Endothelial cell of umbilical vein (primary cell): ENCODE results near the gene C17orf67. TPM values are rescaled to one million over a fixed set of nuclear protein-coding genes. Genes with fewer than 3 reads are reported as not detected.

Experiments
- BruUV-seq: library from RNA; stranded (reverse); fragments of 400-500 nt; replicated peaks from 2 replicates; lab custom pipeline; 2021; lab: Mats Ljungman, UMichigan
- CTCF ChIA-PET: fragments of 300-600, 350-600 bp; sonication (Branson Sonifier 250); formaldehyde crosslinking; loops from one replicate; lab custom pipeline; 2021; ENCODE audit warnings: antibody characterized with exemption, inconsistent platforms; lab: Charles Lee
- POLR2A ChIA-PET: fragments of 300-600, 350-600 bp; sonication (Branson Sonifier 250); formaldehyde crosslinking; loops from one replicate; lab custom pipeline; 2021; ENCODE audit warnings: antibody characterized with exemption, inconsistent platforms; lab: Charles Lee
- DNase-seq: peaks from one replicate; pipeline ENCODE4 v3.0.0-alpha.2; 2011; ENCODE audit warnings: low read depth, low spot score
- FAIRE-seq: peaks from 2 replicates; lab custom pipeline; 2011; peaks lifted over from hg19 to GRCh38; lab: Jason Lieb, UNC
- H2AFZ ChIP-seq: 2 replicates; pipeline ENCODE4 v1.6.0; 2012; ENCODE audit warnings: low read depth, low read length, control low read depth, inconsistent platforms
- H3K27ac ChIP-seq: 2 replicates; pipeline ENCODE4 v1.5.1; 2011; ENCODE audit warnings: low read depth, mild to moderate bottlenecking, control low read depth, low read length, moderate library complexity; ENCODE audit not compliant: insufficient read depth
- H3K27me3 ChIP-seq, 2 experiments: 2 replicates each; pipeline versions ENCODE4 v1.6.0 to v1.6.1; 2011; ENCODE audit warnings: low read length in 2 of 2, mixed read lengths in 1 of 2; ENCODE audit not compliant: control insufficient read depth in 2 of 2, insufficient read depth in 2 of 2
- H3K36me3 ChIP-seq, 2 experiments: 2 replicates in 1 of 2; 3 replicates in 1 of 2; pipeline ENCODE4 v1.5.1; 2011; ENCODE audit warnings: low read length in 2 of 2, mild to moderate bottlenecking in 1 of 2, moderate library complexity in 1 of 2; ENCODE audit not compliant: control insufficient read depth in 2 of 2, insufficient read depth in 2 of 2; ENCODE audit errors: extremely low read depth in 1 of 2
- H3K4me1 ChIP-seq: 3 replicates; pipeline ENCODE4 v1.5.1; 2011; ENCODE audit warnings: mild to moderate bottlenecking, low read length; ENCODE audit not compliant: control insufficient read depth, insufficient read depth; ENCODE audit errors: extremely low read depth
- H3K4me2 ChIP-seq: 2 replicates; pipeline ENCODE4 v1.6.1; 2011; ENCODE audit warnings: low read length, control low read depth, mixed read lengths; ENCODE audit not compliant: insufficient read depth
- H3K4me3 ChIP-seq, 3 experiments: fragments of 200-600 bp in 1 of 3; sonication (generic), shearing (Covaris generic) in 1 of 3; replicated peaks in 1 of 3; 2 replicates each; pipeline ENCODE4 v1.5.1; 2011 to 2016; ENCODE audit warnings: control low read depth in 3 of 3, low read length in 3 of 3, mild to moderate bottlenecking in 2 of 3, inconsistent platforms in 1 of 3, low read depth in 1 of 3, moderate library complexity in 1 of 3; ENCODE audit not compliant: insufficient read depth in 1 of 3
- H3K79me2 ChIP-seq: 2 replicates; pipeline ENCODE4 v1.6.0; 2012; ENCODE audit warnings: low read length, inconsistent platforms; ENCODE audit not compliant: control insufficient read depth, insufficient read depth
- H3K9ac ChIP-seq: replicated peaks from 2 replicates; pipeline ENCODE3; 2011; ENCODE audit warnings: low read length, control low read depth; ENCODE audit not compliant: insufficient read depth; ENCODE audit errors: extremely low read depth
- H3K9me1 ChIP-seq: replicated peaks from 3 replicates; pipeline ENCODE4 v1.6.0; 2011; ENCODE audit warnings: mild to moderate bottlenecking, low read length; ENCODE audit not compliant: control insufficient read depth, insufficient read depth; ENCODE audit errors: extremely low read depth
- H3K9me3 ChIP-seq: replicated peaks from 2 replicates; pipeline ENCODE4 v1.5.1; 2012; ENCODE audit warnings: low read length, inconsistent platforms; ENCODE audit not compliant: control insufficient read depth, insufficient read depth
- H4K20me1 ChIP-seq: replicated peaks from 2 replicates; pipeline ENCODE3; 2011; ENCODE audit warnings: mild to moderate bottlenecking, low read length; ENCODE audit not compliant: control insufficient read depth, insufficient read depth; ENCODE audit errors: extremely low read depth
- CTCF ChIP-seq, 2 donors: IDR thresholded peaks; 1 replicate in 1 of 2; 2 replicates in 1 of 2; pipeline ENCODE4 v1.5.1; 2011; ENCODE audit warnings: low read length in 2 of 2, mild to moderate bottlenecking in 2 of 2, moderate library complexity in 2 of 2, control low read depth in 1 of 2, inconsistent platforms in 1 of 2, low read depth in 1 of 2; ENCODE audit not compliant: insufficient read depth in 1 of 2; ENCODE audit errors: extremely low read depth in 1 of 2
- EZH2 ChIP-seq: IDR thresholded peaks from 2 replicates; pipeline ENCODE4 v1.6.1; 2012; ENCODE audit warnings: borderline replicate concordance, low read depth, mild to moderate bottlenecking, moderate library complexity, low read length, inconsistent platforms; ENCODE audit not compliant: severe bottlenecking
- FOS ChIP-seq: IDR thresholded peaks from 2 replicates; pipeline ENCODE4 v1.6.1; 2011; ENCODE audit warnings: mild to moderate bottlenecking, low read length, moderate library complexity, borderline replicate concordance; ENCODE audit not compliant: insufficient read depth
- GATA2 ChIP-seq: IDR thresholded peaks from 2 replicates; pipeline ENCODE4 v1.7.0; 2011; ENCODE audit warnings: low read depth, mild to moderate bottlenecking, moderate library complexity, mixed read lengths, low read length; ENCODE audit not compliant: insufficient read length, insufficient read depth
- JUN ChIP-seq: IDR thresholded peaks from 2 replicates; pipeline ENCODE4 v1.6.1; 2011; ENCODE audit warnings: borderline replicate concordance, low read depth; ENCODE audit not compliant: insufficient read length, insufficient read depth
- MAX ChIP-seq: IDR thresholded peaks from 2 replicates; pipeline ENCODE4 v1.6.1; 2011; ENCODE audit not compliant: insufficient read depth, insufficient read length
- MYC ChIP-seq: IDR thresholded peaks from one replicate; pipeline ENCODE4 v1.6.1; 2011; ENCODE audit warnings: mild to moderate bottlenecking, low read depth, low read length
- POLR2A ChIP-seq: IDR thresholded peaks from 2 replicates; pipeline ENCODE4 v1.6.1; 2012; ENCODE audit warnings: low read depth, mild to moderate bottlenecking, control low read depth, low read length
- POLR2AphosphoS5 ChIP-seq: IDR thresholded peaks from 2 replicates; pipeline ENCODE4 v1.6.1; 2012; ENCODE audit warnings: low read depth, mild to moderate bottlenecking, control low read depth, low read length, moderate library complexity; ENCODE audit not compliant: insufficient read depth
- dilution Hi-C: fragments of 300-500 bp; cut with MboI; formaldehyde crosslinking; loops from one replicate; pipeline ENCODE4 v1.15.0; 2019; ENCODE audit warnings: low sequenced_read_pairs; ENCODE audit not compliant: extremely low pct_ligation_motif_present
- intact Hi-C: fragments of 100-400 bp; cut with micrococcal nuclease; formaldehyde crosslinking; loops from one replicate; pipeline ENCODE4 v1.10.0; 2022
- polyA plus RNA-seq, 4 experiments: library from polyadenylated mRNA; depleted of rRNA in 3 of 4; stranded (reverse) in 3 of 4; unstranded in 1 of 4; fragments of >200 nt; gene quantifications; 2 replicates each; pipeline versions ENCODE4 v1.2.1 to v1.2.3, GENCODE V29; 2011 to 2012; ENCODE audit warnings: missing spikeins in 1 of 4
- total RNA-seq: library from RNA; stranded (reverse); gene quantifications from 2 replicates; pipeline ENCODE4 v1.2.3, GENCODE V29; 2021

Gene C17orf67
- total and polyA plus RNA-seq, 2 donors (not counting 3 experiments of a cell fraction or from before 2014, with no cell fraction given): 1.9 to 5.8 TPM

- peaks cover 21% of the 10 kb centered on the region for H3K4me1 ChIP-seq
- H4K20me1 ChIP-seq: no peaks in the 10 kb centered on the region
- H3K9me3 ChIP-seq: no peaks in the 10 kb centered on the region
- ChIA-PET CTCF (interaction anchor here (1.5 to 5.7 kb wide), 3 partner anchors 66 to 190 kb away, joined by 3 to 141 read pairs (median 7); partner anchors contain the start of genes COIL and NOG), POLR2A (no interaction called here)
- FAIRE-seq (no peak), DNase-seq (no peak)
- H3K9me1 ChIP-seq: no peaks in the 10 kb centered on the region
- H3K36me3 ChIP-seq: no peaks in the 10 kb centered on the region
- no peak overlapping the region for H3K4me3 ChIP-seq
- no TSS peak for BruUV-seq
- no peak overlapping the region for H3K27ac ChIP-seq
- intact Hi-C loops (loop anchor here (5.0 kb wide), 1 partner anchor 465 kb away; no protein-coding TSS in a partner anchor), dilution Hi-C loops (no loop called here)
- TF ChIP-seq JUN (no peak), FOS (no peak), POLR2A (no peak), CTCF (IDR thresholded peaks at IDR 0.05; ENCODE audit: extremely low read depth in 1 of 2, insufficient read depth in 1 of 2, low read depth in 1 of 2, low read length in 2 of 2) (no peak), POLR2AphosphoS5 (no peak), MYC (no peak), GATA2 (no peak), MAX (no peak), EZH2 (no peak)
- no peak overlapping the region for H3K9ac ChIP-seq
- no peak overlapping the region for H2AFZ ChIP-seq
- H3K79me2 ChIP-seq: no peaks in the 10 kb centered on the region
- H3K27me3 ChIP-seq: peaks cover 0 to 5% of the 10 kb centered on the region in 2 experiments
- H3K4me2 ChIP-seq: no peak overlapping the region
Observed at GRCh38 chr17:56782338-56782737, 51.4 kb downstream of the C17orf67 start.
